Fibroblast of lung (primary cell): Measurements from ENCODE around the gene ADAMTSL1. TPM values are rescaled to one million over a fixed set of nuclear protein-coding genes. Genes with fewer than 3 reads are reported as not detected.

Experiments used
- DNase-seq, 2 donors: peaks; one replicate each; pipeline versions ENCODE4 v3.0.0 to v3.0.0-alpha.2; 2010; ENCODE audit warnings: low read depth in 2 of 2
- H2AFZ ChIP-seq: 2 replicates; pipeline ENCODE4 v1.5.1; 2012; ENCODE audit warnings: low read length, control low read depth, inconsistent platforms
- H3K27ac ChIP-seq: 2 replicates; pipeline ENCODE4 v1.5.1; 2011; ENCODE audit warnings: low read length, control low read depth; ENCODE audit not compliant: insufficient read depth
- H3K27me3 ChIP-seq: 2 replicates; pipeline ENCODE4 v1.5.1; 2011; ENCODE audit warnings: mild to moderate bottlenecking, low read length; ENCODE audit not compliant: control insufficient read depth, insufficient read depth
- H3K36me3 ChIP-seq: 2 replicates; pipeline ENCODE4 v1.5.1; 2011; ENCODE audit warnings: low read length; ENCODE audit not compliant: control insufficient read depth, insufficient read depth
- H3K4me1 ChIP-seq: 2 replicates; pipeline ENCODE4 v1.5.1; 2011; ENCODE audit warnings: low read length; ENCODE audit not compliant: control insufficient read depth, insufficient read depth; ENCODE audit errors: extremely low read depth
- H3K4me2 ChIP-seq: 2 replicates; pipeline ENCODE4 v1.5.1; 2011; ENCODE audit warnings: low read length, control low read depth; ENCODE audit not compliant: insufficient read depth; ENCODE audit errors: extremely low read depth
- H3K4me3 ChIP-seq, 4 experiments: fragments of 200-600 bp in 1 of 4; sonication (generic) in 1 of 4; replicated peaks in 1 of 4; 2 replicates each; pipeline ENCODE4 v1.5.1; 2011 to 2016; ENCODE audit warnings: low read length in 4 of 4, low read depth in 3 of 4, mild to moderate bottlenecking in 3 of 4, control low read depth in 2 of 4, inconsistent platforms in 1 of 4, mixed read lengths in 1 of 4; ENCODE audit not compliant: insufficient read depth in 1 of 4; ENCODE audit errors: control extremely low read depth in 1 of 4
- H3K79me2 ChIP-seq: 2 replicates; pipeline ENCODE4 v1.5.1; 2012; ENCODE audit warnings: mild to moderate bottlenecking, low read length, inconsistent platforms; ENCODE audit not compliant: control insufficient read depth, insufficient read depth
- H3K9ac ChIP-seq: 2 replicates; pipeline ENCODE4 v1.5.1; 2011; ENCODE audit warnings: mild to moderate bottlenecking, low read length, control low read depth; ENCODE audit not compliant: insufficient read depth
- H3K9me3 ChIP-seq: 2 replicates; pipeline ENCODE4 v1.5.1; 2012; ENCODE audit warnings: low read depth, low read length; ENCODE audit not compliant: control insufficient read depth, insufficient read depth
- H4K20me1 ChIP-seq: 2 replicates; pipeline ENCODE4 v1.5.1; 2011; ENCODE audit warnings: low read length; ENCODE audit not compliant: control insufficient read depth, insufficient read depth; ENCODE audit errors: extremely low read depth
- CTCF ChIP-seq, 2 donors: IDR thresholded peaks in 1 of 2; conservative IDR thresholded peaks in 1 of 2; 1 replicate in 1 of 2; 2 replicates in 1 of 2; pipeline ENCODE4 v1.5.1; 2011 to 2012; ENCODE audit warnings: low read length in 2 of 2, control low read depth in 1 of 2, inconsistent platforms in 1 of 2, low read depth in 1 of 2, mild to moderate bottlenecking in 1 of 2
- EZH2 ChIP-seq: IDR thresholded peaks from 2 replicates; pipeline ENCODE4 v1.5.1; 2012; ENCODE audit warnings: low read length, control low read depth, mild to moderate bottlenecking; ENCODE audit errors: missing control alignments
- polyA plus RNA-seq, 2 donors: library from polyadenylated mRNA; depleted of rRNA in 1 of 2; stranded (reverse) in 1 of 2; unstranded in 1 of 2; fragments of >200 nt; gene quantifications; 2 replicates each; pipeline ENCODE4 v1.2.1, GENCODE V29; 2011 to 2012; ENCODE audit warnings: missing spikeins in 1 of 2
- total RNA-seq: library from RNA; depleted of rRNA; stranded (reverse); fragments of >200 nt; gene quantifications from 2 replicates; pipeline ENCODE4 v1.2.1, GENCODE V29; 2014

Gene ADAMTSL1
- total and polyA plus RNA-seq, 2 donors (not counting 1 experiment from before 2014, with no cell fraction given) = 19.3 to 27.9 TPM

- H3K27ac ChIP-seq = no peak overlapping the region
- H3K4me3 ChIP-seq = no peak overlapping the region
- no peak for DNase-seq
- no peaks in the 10 kb centered on the region for H4K20me1 ChIP-seq
- H3K27me3 ChIP-seq = no peaks in the 10 kb centered on the region
- H3K9ac ChIP-seq = no peak overlapping the region
- H3K9me3 ChIP-seq = no peaks in the 10 kb centered on the region
- H2AFZ ChIP-seq = no peak overlapping the region
- TF ChIP-seq CTCF (conservative IDR thresholded peaks at IDR 0.05 in 1 of 2, IDR thresholded peaks at IDR 0.05 in 1 of 2; ENCODE audit: low read depth in 1 of 2, low read length in 2 of 2) = no peak
- TF ChIP-seq EZH2 = no peak
- H3K4me1 ChIP-seq = peaks cover 2% of the 10 kb centered on the region
- peaks cover 2% of the 10 kb centered on the region for H3K36me3 ChIP-seq
- H3K4me2 ChIP-seq = no peak overlapping the region
- H3K79me2 ChIP-seq = no peaks in the 10 kb centered on the region
These were observed 345.5 kb downstream of the ADAMTSL1 start for GRCh38 chr9:18819418-18819817.

DNA sequence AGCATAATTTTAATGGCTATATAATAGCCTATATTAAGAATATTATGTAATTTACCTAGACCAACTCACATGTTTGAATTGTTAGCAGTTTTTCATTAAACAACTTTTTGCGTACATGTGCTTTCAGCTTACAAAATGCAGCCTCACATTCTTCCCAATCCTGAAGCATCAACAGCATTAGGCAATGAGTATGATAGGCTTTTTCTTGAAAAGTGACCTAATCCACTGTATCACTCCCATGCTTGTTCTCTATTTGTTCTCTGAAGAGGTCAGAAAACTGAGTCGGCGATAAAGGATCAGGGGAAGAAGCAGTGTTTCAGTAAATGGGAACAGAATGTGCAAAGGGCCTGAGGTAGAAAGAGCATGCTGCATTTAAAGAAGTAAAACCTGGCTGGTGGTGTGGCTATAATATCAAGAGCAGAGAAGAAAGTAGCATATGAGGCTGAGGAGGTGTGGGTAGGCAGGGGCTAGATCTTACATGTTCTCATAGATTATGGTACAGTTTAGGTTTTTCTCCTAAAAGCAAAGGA, 346.7 kb downstream of the ADAMTSL1 start:
- peak in 1 of 2 donors; percentile 12 for DNase-seq
- no peak overlapping the region for H3K4me3 ChIP-seq
- H3K4me1 ChIP-seq = peaks cover 2% of the 10 kb centered on the region
- TF ChIP-seq EZH2 (no peak), CTCF (conservative IDR thresholded peaks at IDR 0.05 in 1 of 2, IDR thresholded peaks at IDR 0.05 in 1 of 2; ENCODE audit: low read depth in 1 of 2, low read length in 2 of 2) (no peak)
- H3K27ac ChIP-seq = no peak overlapping the region
- H4K20me1 ChIP-seq = no peaks in the 10 kb centered on the region
- H3K27me3 ChIP-seq = no peaks in the 10 kb centered on the region
- H3K4me2 ChIP-seq = no peak overlapping the region
- H3K79me2 ChIP-seq = no peaks in the 10 kb centered on the region
- no peak overlapping the region for H3K9ac ChIP-seq
- H3K36me3 ChIP-seq = peaks cover 2% of the 10 kb centered on the region
- no peaks in the 10 kb centered on the region for H3K9me3 ChIP-seq
- H2AFZ ChIP-seq = no peak overlapping the region

DNA sequence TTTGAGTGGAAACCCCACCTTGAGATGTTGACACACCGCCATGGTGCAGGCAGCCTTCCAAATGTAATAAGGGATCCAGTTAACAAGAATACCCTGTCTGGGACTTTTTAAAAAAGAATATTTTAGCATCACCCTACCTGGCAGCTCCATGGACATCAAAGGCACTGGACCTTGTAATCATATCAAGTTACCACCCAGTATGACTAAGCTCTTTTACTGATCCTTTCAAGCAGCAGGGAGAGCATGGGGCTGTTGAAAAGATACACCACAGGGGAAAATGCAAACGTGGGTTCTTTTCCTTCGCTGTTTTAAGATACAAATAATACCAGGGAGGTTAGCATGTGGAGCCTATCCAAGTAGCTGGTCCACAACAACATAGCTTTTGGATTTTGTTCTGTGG, 347.8 kb downstream of the ADAMTSL1 start:
- H3K9me3 ChIP-seq = no peaks in the 10 kb centered on the region
- H3K4me1 ChIP-seq = peaks cover 2% of the 10 kb centered on the region
- no peak overlapping the region for H3K27ac ChIP-seq
- no peaks in the 10 kb centered on the region for H4K20me1 ChIP-seq
- H3K79me2 ChIP-seq = no peaks in the 10 kb centered on the region
- H3K9ac ChIP-seq = no peak overlapping the region
- no peak overlapping the region for H3K4me3 ChIP-seq
- H3K4me2 ChIP-seq = no peak overlapping the region
- H3K36me3 ChIP-seq = peaks cover 2% of the 10 kb centered on the region
- DNase-seq = peak in 1 of 2 donors; percentile 47
- TF ChIP-seq EZH2 (no peak), CTCF (conservative IDR thresholded peaks at IDR 0.05 in 1 of 2, IDR thresholded peaks at IDR 0.05 in 1 of 2; ENCODE audit: low read depth in 1 of 2, low read length in 2 of 2) (no peak)
- H2AFZ ChIP-seq = no peak overlapping the region
- H3K27me3 ChIP-seq = no peaks in the 10 kb centered on the region
